NCI-H524 (cell line): Measurements from ENCODE around the gene NOLC1.

Experiments used
- DNase-seq, 2 experiments: peaks; one replicate each; lab custom pipeline; 2025; lab: John Stamatoyannopoulos, UW

Gene NOLC1

GRCh38 chr10:102121739-102122372 lies 30.3 kb upstream of the NOLC1 start:
- peak in 1 of 2 experiments; percentile 19 for DNase-seq

GRCh38 chr10:102122450-102122849 lies 29.7 kb upstream of the NOLC1 start:
- no peak for DNase-seq

- no peak for DNase-seq
Measured at GRCh38 chr10:102123223-102123622, 29.0 kb upstream of the NOLC1 start.

- DNase-seq = no peak
Measured at GRCh38 chr10:102131286-102132170, 20.7 kb upstream of the NOLC1 start.

GRCh38 chr10:102132193-102132562 lies 20.0 kb upstream of the NOLC1 start:
- no peak for DNase-seq

GRCh38 chr10:102132563-102133372 lies 19.4 kb upstream of the NOLC1 start, which contains the start of gene PPRC1:
PPRC1 (plus strand) TSS chr10:102133040; CDS start chr10:102133069, 29 bp downstream.
- DNase-seq = peak; percentile 85 to 93

GRCh38 chr10:102133373-102134195 lies 18.6 kb upstream of the NOLC1 start:
- peak; percentile 46 to 61 for DNase-seq

GRCh38 chr10:102134416-102134815 lies 17.8 kb upstream of the NOLC1 start:
- no peak for DNase-seq

- DNase-seq = no peak
Measured at GRCh38 chr10:102135956-102136526, 16.1 kb upstream of the NOLC1 start.

- DNase-seq = no peak
Measured at GRCh38 chr10:102139281-102140110, 12.7 kb upstream of the NOLC1 start.

GRCh38 chr10:102140218-102140617 lies 12.0 kb upstream of the NOLC1 start:
- DNase-seq = no peak

GRCh38 chr10:102140913-102141540 lies 11.2 kb upstream of the NOLC1 start:
- no peak for DNase-seq

- DNase-seq = no peak
Measured at GRCh38 chr10:102141583-102142107, 10.5 kb upstream of the NOLC1 start.

GRCh38 chr10:102146971-102147428 lies 5.2 kb upstream of the NOLC1 start:
- no peak for DNase-seq

GRCh38 chr10:102147561-102147960 lies 4.6 kb upstream of the NOLC1 start:
- DNase-seq = no peak

GRCh38 chr10:102148275-102148674 lies 3.9 kb upstream of the NOLC1 start:
- no peak for DNase-seq

- no peak for DNase-seq
Measured at GRCh38 chr10:102150970-102151773, 1.0 kb upstream of the NOLC1 start.

- no peak for DNase-seq
Measured at GRCh38 chr10:102152545-102152890, 329 bp downstream of the NOLC1 start.
